H1 (cell line): ENCODE results near the gene KATNIP. TPM values are rescaled to one million over a fixed set of nuclear protein-coding genes. Genes with fewer than 3 reads are reported as not detected.

Experiments
- TAF1 ChIP-seq: IDR thresholded peaks from 2 replicates; pipeline ENCODE4 v1.6.1; 2011; ENCODE audit warnings: mild to moderate bottlenecking, low read depth, low read length
- TAF7 ChIP-seq: optimal IDR thresholded peaks from 2 replicates; pipeline ENCODE3; 2011; ENCODE audit warnings: low read depth, mild to moderate bottlenecking, inconsistent platforms, low read length, moderate library complexity, borderline replicate concordance
- polyA plus RNA-seq, 7 experiments: library from polyadenylated mRNA; depleted of rRNA in 3 of 7; stranded (reverse) in 5 of 7; unstranded in 2 of 7; fragments of >200 nt in 5 of 7; fragments of 200-250 nt in 2 of 7; gene quantifications; 1 replicate in 5 of 7; 2 replicates in 1 of 7; 4 replicates in 1 of 7; pipeline versions ENCODE4 v1.2.1 to v1.2.3, GENCODE V29; 2011 to 2013; ENCODE audit warnings: missing spikeins in 2 of 7, mixed read lengths in 2 of 7
- total RNA-seq: library from RNA; stranded (reverse); fragmentation: NEBNext Ultra II Directional; extraction: Animal tissue kit (Norgen Biotek cat#: 25700); gene quantifications from 2 replicates; pipeline ENCODE4 v1.2.1, GENCODE V29; 2021
- TF ChIP-seq, protein P1 (sequence below): IDR thresholded peaks from 2 replicates; pipeline ENCODE4 v1.6.1; 2012; ENCODE audit warnings: inconsistent platforms
- TF ChIP-seq, protein P2 (sequence below): IDR thresholded peaks from 2 replicates; pipeline ENCODE4 v1.6.1; 2011; ENCODE audit warnings: low read depth, mild to moderate bottlenecking, low read length; ENCODE audit not compliant: insufficient read depth

The KATNIP gene
- total and polyA plus RNA-seq, 2 of the 8 experiments (the other 6 are each of a cell fraction or from before 2014, with no cell fraction given) = 7.9 to 20.0 TPM

DNA sequence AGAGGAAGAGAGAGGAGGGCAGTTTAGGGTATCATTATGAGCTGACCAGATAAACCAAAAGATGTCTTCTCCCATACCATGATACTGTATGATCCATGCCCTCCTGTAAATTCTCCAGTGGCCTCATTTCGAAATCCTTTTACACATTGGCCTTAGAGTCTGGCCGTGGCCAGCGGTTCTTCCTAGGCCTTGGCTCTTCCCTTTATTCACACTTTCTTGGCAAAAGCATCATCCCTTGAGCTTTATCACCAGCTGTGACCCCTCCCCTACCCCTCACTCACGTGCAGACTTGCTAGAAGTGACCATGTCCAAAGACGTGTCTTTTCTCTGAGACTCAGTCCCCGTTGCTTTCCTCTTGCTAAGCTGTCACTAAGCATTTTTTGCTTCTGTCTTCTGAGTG is 22.8 kb downstream of the KATNIP start (continued):
- TF ChIP-seq, protein P1, sequence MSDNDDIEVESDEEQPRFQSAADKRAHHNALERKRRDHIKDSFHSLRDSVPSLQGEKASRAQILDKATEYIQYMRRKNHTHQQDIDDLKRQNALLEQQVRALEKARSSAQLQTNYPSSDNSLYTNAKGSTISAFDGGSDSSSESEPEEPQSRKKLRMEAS = no peak
- TF ChIP-seq TAF1 = no peak
- TF ChIP-seq, protein P2, sequence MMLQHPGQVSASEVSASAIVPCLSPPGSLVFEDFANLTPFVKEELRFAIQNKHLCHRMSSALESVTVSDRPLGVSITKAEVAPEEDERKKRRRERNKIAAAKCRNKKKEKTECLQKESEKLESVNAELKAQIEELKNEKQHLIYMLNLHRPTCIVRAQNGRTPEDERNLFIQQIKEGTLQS = no peak
- TF ChIP-seq TAF7 = no peak
